Naive B cell (primary cell): ENCODE results near the gene ERC2. TPM values are rescaled to one million over a fixed set of nuclear protein-coding genes. Genes with fewer than 3 reads are reported as not detected.

Source experiments
- ATAC-seq, 2 donors: fragments of 150-1000 bp; cut with Tn5 transposase; 2 replicates each; pipeline ENCODE4 v1.10.0; 2021; ENCODE audit warnings: low read depth in 2 of 2, mild to moderate bottlenecking in 2 of 2, moderate library complexity in 2 of 2
- DNase-seq: peaks from one replicate; pipeline ENCODE4 v3.0.0; 2022
- H3K27ac Mint-ChIP-seq, 6 donors: one replicate each; pipeline ENCODE4 v1.8.0; 2020 to 2022; ENCODE audit warnings: mild to moderate bottlenecking in 6 of 6, mixed read lengths in 6 of 6, moderate library complexity in 5 of 6, inconsistent platforms in 2 of 6
- H3K27me3 Mint-ChIP-seq, 3 donors: one replicate each; pipeline ENCODE4 v1.8.0; 2021 to 2022; ENCODE audit warnings: mixed read lengths in 3 of 3, mild to moderate bottlenecking in 1 of 3
- H3K36me3 Mint-ChIP-seq, 2 donors: one replicate each; pipeline ENCODE4 v1.8.0; 2020 to 2022; ENCODE audit warnings: mixed read lengths in 2 of 2, inconsistent platforms in 1 of 2, mild to moderate bottlenecking in 1 of 2
- H3K4me1 Mint-ChIP-seq, 3 donors: one replicate each; pipeline ENCODE4 v1.8.0; 2020 to 2022; ENCODE audit warnings: mixed read lengths in 3 of 3, inconsistent platforms in 1 of 3, mild to moderate bottlenecking in 1 of 3, moderate library complexity in 1 of 3
- H3K4me3 Mint-ChIP-seq, 8 donors: one replicate each; pipeline ENCODE4 v1.8.0; 2020 to 2022; ENCODE audit warnings: mild to moderate bottlenecking in 8 of 8, mixed read lengths in 8 of 8, moderate library complexity in 8 of 8, inconsistent platforms in 2 of 8
- H3K9me3 Mint-ChIP-seq, 7 donors: one replicate each; pipeline ENCODE4 v1.8.0; 2020 to 2022; ENCODE audit warnings: mixed read lengths in 7 of 7, mild to moderate bottlenecking in 5 of 7, inconsistent platforms in 2 of 7, moderate library complexity in 1 of 7
- polyA plus RNA-seq, 6 donors: library from polyadenylated mRNA; unstranded; fragments of 300-500 nt; fragmentation: Illumina TruSeq; gene quantifications; one replicate each; pipeline ENCODE4 v1.2.3, GENCODE V29; 2021; ENCODE audit warnings: low read depth in 6 of 6

Gene ERC2
- polyA plus RNA-seq, 6 donors from 2014 or later: not detected

DNA sequence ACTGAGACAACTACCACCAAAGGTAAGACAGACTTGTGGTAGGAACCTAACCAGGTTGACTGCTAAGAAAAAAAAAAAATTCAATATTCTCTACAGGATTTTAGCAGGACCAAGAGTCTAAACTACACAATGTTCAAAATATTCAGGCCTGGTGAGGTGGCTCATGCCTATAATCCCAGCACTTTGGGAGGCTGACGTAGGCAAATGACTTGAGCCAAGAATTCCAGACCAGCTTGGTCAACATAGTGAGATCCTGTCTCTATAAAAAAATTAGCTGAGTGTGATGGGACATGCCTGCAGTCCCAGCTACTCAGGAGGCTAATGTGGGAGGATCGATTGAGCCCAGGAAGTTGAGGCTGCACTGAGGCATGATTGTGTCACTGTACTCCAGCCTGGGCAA is 639.6 kb downstream of the ERC2 start:
- H3K27ac Mint-ChIP-seq: no peak overlapping the region
- peaks cover 0 to 9% (median 6%) of the 10 kb centered on the region in 7 donors for H3K9me3 Mint-ChIP-seq
- H3K4me1 Mint-ChIP-seq: no peaks in the 10 kb centered on the region
- DNase-seq: no peak
- no peaks in the 10 kb centered on the region for H3K36me3 Mint-ChIP-seq
- H3K4me3 Mint-ChIP-seq: no peak overlapping the region
- no peak for ATAC-seq
- H3K27me3 Mint-ChIP-seq: no peaks in the 10 kb centered on the region

DNA sequence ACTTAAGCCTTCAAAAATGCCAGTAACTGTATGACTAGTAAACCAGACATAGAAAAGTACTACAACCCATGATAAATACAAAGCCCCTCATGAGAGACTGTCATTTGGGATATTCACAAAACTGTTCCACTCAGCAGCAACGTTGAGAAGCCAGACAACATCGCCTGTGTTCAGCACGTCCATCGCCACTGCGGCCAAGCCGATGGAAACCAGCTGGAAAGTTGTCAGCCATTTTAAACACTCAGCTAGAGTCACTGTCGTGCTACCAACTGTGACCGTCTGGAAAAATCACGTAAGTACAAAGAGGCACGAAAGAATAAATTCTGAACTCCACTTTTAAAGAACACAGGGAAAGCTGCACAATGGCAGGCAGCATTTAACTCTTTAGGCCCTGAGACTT is 640.5 kb downstream of the ERC2 start:
- Mint-ChIP-seq H3K36me3 (no peaks in the 10 kb centered on the region), H3K27ac (no peak overlapping the region), H3K4me3 (no peak overlapping the region), H3K27me3 (no peaks in the 10 kb centered on the region), H3K9me3 (peaks cover 0 to 12% (median 9%) of the 10 kb centered on the region in 7 donors), H3K4me1 (no peaks in the 10 kb centered on the region)
- ATAC-seq (no peak), DNase-seq (no peak)

DNA sequence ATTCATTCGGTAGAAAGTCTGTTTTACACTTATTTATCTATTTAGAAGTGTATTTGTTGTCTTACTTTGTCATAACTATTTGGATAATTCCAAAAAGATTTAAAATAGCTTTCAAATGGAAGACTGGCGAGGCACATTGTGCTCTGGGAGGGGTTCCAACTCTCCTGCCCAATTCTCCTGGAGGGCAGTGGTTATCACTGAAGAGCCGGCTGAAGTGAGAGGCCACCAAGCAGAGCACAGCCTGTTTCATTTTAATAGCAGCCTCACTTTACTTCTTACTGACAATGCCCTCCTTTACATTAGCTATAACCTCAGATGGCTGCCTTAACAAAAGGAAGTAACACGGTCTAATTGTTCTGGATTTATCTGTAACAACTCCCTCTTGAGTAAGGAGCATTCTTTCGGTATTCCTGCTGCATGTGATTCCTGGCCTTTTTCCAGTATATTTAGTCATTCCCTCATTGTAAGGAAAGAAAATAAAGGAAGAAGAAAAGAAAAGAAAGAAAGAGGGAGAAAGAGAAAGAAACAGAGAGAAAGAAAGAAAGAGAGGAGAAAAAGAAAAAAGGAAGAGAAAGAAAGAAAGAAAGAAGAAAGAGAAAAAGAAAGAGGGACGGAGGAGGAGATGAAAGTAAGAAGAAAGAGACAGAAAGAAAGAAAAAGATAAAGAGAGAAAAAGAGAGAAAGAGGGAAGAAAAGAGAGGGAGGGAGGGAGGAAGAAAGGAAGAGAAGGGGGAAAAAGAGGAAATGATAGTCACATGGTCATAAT is 641.4 kb downstream of the ERC2 start:
- Mint-ChIP-seq H3K27me3 (no peaks in the 10 kb centered on the region), H3K27ac (no peak overlapping the region), H3K9me3 (peaks cover 0 to 12% (median 8%) of the 10 kb centered on the region in 7 donors), H3K4me3 (no peak overlapping the region), H3K4me1 (no peaks in the 10 kb centered on the region), H3K36me3 (no peaks in the 10 kb centered on the region)
- ATAC-seq (no peak), DNase-seq (no peak)

DNA sequence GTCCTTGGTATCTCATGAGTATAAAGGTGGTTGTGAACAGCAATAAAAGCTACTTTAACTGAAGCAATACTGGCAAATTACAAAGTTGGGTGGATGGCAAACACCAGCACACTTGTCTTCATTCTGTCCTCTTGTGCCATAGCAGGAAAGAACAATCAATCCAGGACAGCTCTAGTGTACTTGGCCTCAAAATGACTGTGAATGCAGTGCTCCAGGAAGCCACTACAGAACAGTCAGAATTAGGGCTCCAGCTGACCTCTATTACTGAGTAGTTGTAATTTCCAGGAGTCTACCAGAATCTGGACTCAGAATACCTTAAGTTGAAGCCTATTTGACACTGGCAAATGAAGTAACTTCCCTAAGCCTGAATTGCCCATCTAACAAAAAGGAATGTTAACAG is 642.2 kb downstream of the ERC2 start:
- Mint-ChIP-seq H3K9me3 (peaks cover 0 to 12% (median 8%) of the 10 kb centered on the region in 7 donors), H3K27me3 (no peaks in the 10 kb centered on the region), H3K4me1 (no peaks in the 10 kb centered on the region), H3K4me3 (no peak overlapping the region), H3K36me3 (no peaks in the 10 kb centered on the region), H3K27ac (no peak overlapping the region)
- DNase-seq (no peak), ATAC-seq (no peak)

- no peaks in the 10 kb centered on the region for H3K27me3 Mint-ChIP-seq
- H3K27ac Mint-ChIP-seq: no peak overlapping the region
- no peaks in the 10 kb centered on the region for H3K4me1 Mint-ChIP-seq
- H3K36me3 Mint-ChIP-seq: no peaks in the 10 kb centered on the region
- no peak for DNase-seq
- no peak for ATAC-seq
- H3K9me3 Mint-ChIP-seq: peaks cover 0 to 11% (median 7%) of the 10 kb centered on the region in 7 donors
- H3K4me3 Mint-ChIP-seq: no peak overlapping the region
Observed at GRCh38 chr3:55824406-55824805, 643.9 kb downstream of the ERC2 start.

DNA sequence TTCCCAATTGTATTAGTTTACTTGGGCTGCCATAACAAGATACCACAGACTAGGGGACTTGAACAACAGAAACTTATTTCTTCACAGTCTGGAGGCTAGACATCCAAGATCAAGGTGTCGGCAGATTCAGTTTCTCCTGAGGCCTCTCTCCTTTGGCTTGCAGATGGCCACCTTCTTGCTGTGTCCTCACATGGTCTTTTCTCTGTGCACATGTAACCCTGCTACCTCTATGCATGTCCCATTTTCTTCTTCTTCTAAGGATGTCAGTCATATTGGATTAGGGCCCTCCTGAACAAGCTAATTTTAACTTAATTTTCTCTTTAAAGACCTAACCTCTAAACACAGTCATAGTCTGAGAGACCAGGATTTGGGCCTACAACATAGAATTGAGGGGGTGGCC is 644.4 kb downstream of the ERC2 start:
- Mint-ChIP-seq H3K4me3 (no peak overlapping the region), H3K36me3 (no peaks in the 10 kb centered on the region), H3K4me1 (no peaks in the 10 kb centered on the region), H3K27me3 (no peaks in the 10 kb centered on the region), H3K27ac (no peak overlapping the region), H3K9me3 (peaks cover 0 to 11% (median 4%) of the 10 kb centered on the region in 7 donors)
- no peak for DNase-seq
- ATAC-seq: no peak

- H3K27me3 Mint-ChIP-seq: no peaks in the 10 kb centered on the region
- no peaks in the 10 kb centered on the region for H3K36me3 Mint-ChIP-seq
- peaks cover 0 to 11% (median 4%) of the 10 kb centered on the region in 7 donors for H3K9me3 Mint-ChIP-seq
Observed at GRCh38 chr3:55823001-55823400, 645.3 kb downstream of the ERC2 start.

GRCh38 chr3:55819005-55819404 is 649.3 kb downstream of the ERC2 start:
- Mint-ChIP-seq H3K27me3 (no peaks in the 10 kb centered on the region), H3K27ac (no peak overlapping the region), H3K4me1 (no peaks in the 10 kb centered on the region), H3K36me3 (no peaks in the 10 kb centered on the region), H3K9me3 (peaks cover 0 to 11% (median 3%) of the 10 kb centered on the region in 7 donors), H3K4me3 (no peak overlapping the region)
- ATAC-seq: no peak
- no peak for DNase-seq

More at GRCh38 chr3:55823001-55823400, 645.3 kb downstream of the ERC2 start:
- H3K4me3 Mint-ChIP-seq: no peak overlapping the region
- H3K4me1 Mint-ChIP-seq: no peaks in the 10 kb centered on the region
- DNase-seq: no peak
- ATAC-seq: no peak
- no peak overlapping the region for H3K27ac Mint-ChIP-seq

- no peak for ATAC-seq
- no peaks in the 10 kb centered on the region for H3K36me3 Mint-ChIP-seq
- H3K9me3 Mint-ChIP-seq: peaks cover 0 to 8% (median 0%) of the 10 kb centered on the region in 7 donors
- no peaks in the 10 kb centered on the region for H3K4me1 Mint-ChIP-seq
- no peaks in the 10 kb centered on the region for H3K27me3 Mint-ChIP-seq
- H3K27ac Mint-ChIP-seq: no peak overlapping the region
- DNase-seq: no peak
- no peak overlapping the region for H3K4me3 Mint-ChIP-seq
Observed at GRCh38 chr3:55818485-55818884, 649.8 kb downstream of the ERC2 start.

DNA sequence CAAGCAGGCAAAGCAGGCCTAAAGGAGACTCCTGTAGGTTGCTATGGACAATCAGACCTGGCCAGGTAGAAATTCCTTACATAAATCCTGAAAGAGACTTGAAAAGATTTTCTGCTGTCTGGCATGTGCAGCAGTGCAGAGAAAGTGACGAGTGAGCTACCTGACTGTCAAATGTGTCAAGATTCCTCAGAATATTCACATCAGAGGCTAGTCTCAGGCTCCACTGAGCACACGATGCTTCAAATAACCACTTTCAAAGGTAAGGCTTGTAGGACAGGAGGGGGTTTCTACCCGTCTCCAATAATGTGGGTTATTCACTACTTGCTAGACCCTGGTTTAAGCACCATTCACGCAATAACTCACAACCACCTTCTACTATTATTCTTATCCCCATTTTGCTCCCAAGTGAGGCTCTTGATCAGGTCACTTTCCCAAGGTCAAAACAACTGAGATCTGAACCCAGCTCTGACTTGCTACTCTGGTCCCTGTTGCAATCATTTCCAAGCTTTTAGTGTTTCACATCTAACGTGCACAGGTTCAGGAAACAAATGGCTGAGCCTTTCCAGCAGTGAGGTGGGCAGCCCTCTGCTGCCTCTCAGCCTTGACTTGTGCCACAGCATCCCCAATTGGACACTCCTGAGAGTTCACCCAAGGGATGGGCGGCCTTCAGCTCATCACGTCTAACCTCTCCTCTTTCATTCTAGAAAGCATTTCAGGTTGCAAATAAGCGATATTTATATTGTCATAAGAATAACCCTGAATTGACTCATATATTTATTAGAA is 651.3 kb downstream of the ERC2 start:
- no peaks in the 10 kb centered on the region for H3K4me1 Mint-ChIP-seq
- no peak for ATAC-seq
- no peaks in the 10 kb centered on the region for H3K27me3 Mint-ChIP-seq
- no peak overlapping the region for H3K27ac Mint-ChIP-seq
- no peaks in the 10 kb centered on the region for H3K36me3 Mint-ChIP-seq
- no peak overlapping the region for H3K4me3 Mint-ChIP-seq
- peaks cover 0 to 8% (median 0%) of the 10 kb centered on the region in 7 donors for H3K9me3 Mint-ChIP-seq
- DNase-seq: no peak

GRCh38 chr3:55815262-55815661 is 653.0 kb downstream of the ERC2 start:
- ATAC-seq: no peak
- no peaks in the 10 kb centered on the region for H3K27me3 Mint-ChIP-seq
- no peak for DNase-seq
- no peaks in the 10 kb centered on the region for H3K4me1 Mint-ChIP-seq
- H3K9me3 Mint-ChIP-seq: peaks cover 0 to 4% (median 0%) of the 10 kb centered on the region in 7 donors
- H3K4me3 Mint-ChIP-seq: no peak overlapping the region
- H3K36me3 Mint-ChIP-seq: no peaks in the 10 kb centered on the region
- no peak overlapping the region for H3K27ac Mint-ChIP-seq

GRCh38 chr3:55813268-55814097 is 654.8 kb downstream of the ERC2 start:
- Mint-ChIP-seq H3K27me3 (no peaks in the 10 kb centered on the region), H3K36me3 (no peaks in the 10 kb centered on the region), H3K27ac (no peak overlapping the region), H3K4me3 (no peak overlapping the region), H3K4me1 (no peaks in the 10 kb centered on the region), H3K9me3 (peaks cover 0 to 4% (median 0%) of the 10 kb centered on the region in 7 donors)
- no peak for DNase-seq
- no peak for ATAC-seq

DNA sequence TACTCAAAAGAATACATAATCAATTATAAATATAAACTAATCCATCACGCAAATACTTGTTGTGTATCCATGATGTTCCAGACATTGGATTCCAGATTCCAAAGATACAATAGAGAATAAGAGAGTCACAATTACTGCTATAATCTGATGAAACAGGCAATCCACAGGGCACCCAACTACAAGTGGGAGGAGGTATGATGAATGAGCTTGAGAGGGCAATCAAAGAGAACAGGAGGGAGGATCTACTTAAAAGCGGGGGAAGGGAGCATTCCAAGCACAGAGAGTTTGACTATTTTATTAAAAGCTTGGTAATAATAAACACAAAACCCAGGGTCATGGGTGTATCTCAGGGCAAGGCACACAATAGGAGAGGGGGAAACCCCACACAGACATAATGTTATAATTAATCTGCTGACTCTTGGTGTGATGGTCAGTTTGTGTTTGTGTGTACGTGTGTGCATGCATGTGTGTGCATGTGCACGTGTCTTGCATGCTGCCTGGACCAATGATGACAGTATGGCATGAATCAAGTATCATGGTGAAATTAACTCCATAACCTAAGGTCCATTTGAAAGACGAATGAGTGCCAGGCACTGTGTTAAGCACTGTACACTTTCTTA is 655.8 kb downstream of the ERC2 start:
- ATAC-seq: no peak
- no peaks in the 10 kb centered on the region for H3K4me1 Mint-ChIP-seq
- H3K36me3 Mint-ChIP-seq: no peaks in the 10 kb centered on the region
- H3K27me3 Mint-ChIP-seq: no peaks in the 10 kb centered on the region
- H3K4me3 Mint-ChIP-seq: no peak overlapping the region
- no peak overlapping the region for H3K27ac Mint-ChIP-seq
- H3K9me3 Mint-ChIP-seq: peaks cover 0 to 4% (median 0%) of the 10 kb centered on the region in 7 donors
- no peak for DNase-seq
